NOMO-1 treated with DMSO at 0.1 percent for 48 hours (cell line): ENCODE measurements around the gene SHMT1.
"Not testable (repeated sequence)": the region's sequence is repeated elsewhere in the genome, so short reads cannot be mapped to it uniquely, and the experiment has no call there.

Experiments
- DNase-seq: peaks from one replicate; lab custom pipeline; 2025; ENCODE audit not compliant: unreplicated experiment; lab: John Stamatoyannopoulos, UW

Gene SHMT1

GRCh38 chr17:18326572-18326971 lies 36.8 kb downstream of the SHMT1 start:
- no peak for DNase-seq

GRCh38 chr17:18326039-18326438 lies 37.3 kb downstream of the SHMT1 start:
- no peak for DNase-seq

- DNase-seq: no peak
Observed at GRCh38 chr17:18324140-18325050, 39.0 kb downstream of the SHMT1 start.

DNA sequence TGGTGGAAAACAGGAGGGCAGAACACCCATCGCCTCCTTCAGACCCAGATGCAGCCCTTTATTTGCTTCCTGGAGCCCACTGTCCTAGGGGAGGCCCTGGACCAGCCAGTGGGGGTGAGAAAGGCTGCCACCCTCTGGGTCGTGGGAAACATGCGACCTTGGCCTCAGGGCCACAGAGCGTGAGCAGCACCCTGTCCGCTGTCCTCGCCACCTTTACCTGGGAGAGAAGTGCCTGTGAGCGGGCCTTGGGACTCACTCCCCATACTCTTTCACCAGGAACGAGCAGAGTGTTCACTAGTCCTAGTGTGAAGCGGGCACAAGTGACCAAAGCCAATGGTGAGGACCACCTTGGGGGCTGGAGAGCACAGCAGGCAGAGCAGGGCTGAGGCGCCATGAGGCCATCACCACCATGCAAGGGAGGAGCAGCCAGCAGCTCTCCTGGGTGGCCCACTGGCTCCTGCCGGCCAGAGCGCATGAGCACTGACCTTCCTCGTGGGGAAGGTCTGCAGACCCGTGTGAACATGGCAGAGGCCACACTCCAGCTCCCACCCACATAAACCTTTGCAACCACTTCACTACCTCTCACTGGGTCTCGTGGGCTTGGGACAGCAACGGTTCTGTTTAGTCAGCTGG lies 39.7 kb downstream of the SHMT1 start:
- no peak for DNase-seq

DNA sequence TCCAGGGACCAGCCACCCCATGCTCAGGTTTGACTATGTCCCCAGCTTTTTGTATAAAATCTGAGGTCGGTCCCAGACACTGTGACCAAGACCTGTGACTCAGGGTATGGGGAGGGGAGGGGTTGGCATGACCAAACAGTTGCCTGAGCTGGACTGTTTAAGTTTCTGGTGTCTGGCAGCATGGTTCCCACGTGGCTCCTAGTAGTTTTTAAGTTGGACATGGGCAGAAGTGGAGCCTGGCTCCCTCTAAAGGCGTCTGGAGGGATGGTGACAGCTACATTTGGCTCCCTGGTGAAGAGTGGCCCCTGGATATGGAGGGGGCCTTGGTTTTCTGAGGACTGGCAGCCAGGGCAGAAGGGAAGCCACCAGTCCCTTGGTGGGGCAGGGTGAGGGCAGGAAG lies 40.3 kb downstream of the SHMT1 start:
- DNase-seq: no peak

DNA sequence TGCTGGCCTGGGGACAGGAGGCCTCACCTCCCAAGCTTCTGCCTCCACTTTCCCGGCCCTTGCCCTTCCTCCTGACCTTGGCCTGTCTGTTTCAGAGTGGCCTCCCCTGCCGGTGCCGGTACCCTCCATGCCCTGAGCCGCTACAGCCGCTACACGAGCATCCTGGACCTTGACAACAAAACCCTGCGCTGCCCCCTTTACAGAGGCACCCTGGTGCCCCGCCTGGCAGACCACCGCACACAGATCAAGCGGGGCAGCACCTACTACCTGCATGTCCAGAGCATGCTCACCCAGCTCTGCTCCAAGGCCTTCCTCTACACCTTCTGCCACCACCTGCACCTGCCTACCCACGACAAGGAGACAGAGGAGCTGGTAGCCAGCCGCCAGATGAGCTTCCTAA lies 40.8 kb downstream of the SHMT1 start:
- DNase-seq: no peak

GRCh38 chr17:18321309-18321708 lies 42.0 kb downstream of the SHMT1 start:
- no peak for DNase-seq

DNA sequence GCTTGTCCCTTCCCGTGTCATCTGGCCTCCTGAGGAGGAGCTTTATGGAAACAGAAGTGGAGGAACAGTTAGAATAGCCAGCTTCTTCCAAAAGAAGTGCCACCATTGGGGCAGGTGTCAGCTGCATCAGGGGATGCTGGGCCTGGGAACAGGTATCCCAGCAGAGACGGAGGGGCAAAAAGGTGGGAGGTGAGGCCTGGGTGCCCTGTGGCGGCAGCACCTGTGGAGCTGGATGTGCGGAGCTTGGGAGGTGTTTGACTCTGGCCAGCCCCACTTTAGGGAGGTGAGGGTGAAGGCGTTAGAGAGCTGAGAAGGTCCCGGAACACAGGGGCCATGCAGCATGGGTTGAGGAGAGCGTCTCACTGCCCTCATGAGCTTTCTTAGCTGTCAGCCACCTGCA lies 43.0 kb downstream of the SHMT1 start:
- no peak for DNase-seq

DNA sequence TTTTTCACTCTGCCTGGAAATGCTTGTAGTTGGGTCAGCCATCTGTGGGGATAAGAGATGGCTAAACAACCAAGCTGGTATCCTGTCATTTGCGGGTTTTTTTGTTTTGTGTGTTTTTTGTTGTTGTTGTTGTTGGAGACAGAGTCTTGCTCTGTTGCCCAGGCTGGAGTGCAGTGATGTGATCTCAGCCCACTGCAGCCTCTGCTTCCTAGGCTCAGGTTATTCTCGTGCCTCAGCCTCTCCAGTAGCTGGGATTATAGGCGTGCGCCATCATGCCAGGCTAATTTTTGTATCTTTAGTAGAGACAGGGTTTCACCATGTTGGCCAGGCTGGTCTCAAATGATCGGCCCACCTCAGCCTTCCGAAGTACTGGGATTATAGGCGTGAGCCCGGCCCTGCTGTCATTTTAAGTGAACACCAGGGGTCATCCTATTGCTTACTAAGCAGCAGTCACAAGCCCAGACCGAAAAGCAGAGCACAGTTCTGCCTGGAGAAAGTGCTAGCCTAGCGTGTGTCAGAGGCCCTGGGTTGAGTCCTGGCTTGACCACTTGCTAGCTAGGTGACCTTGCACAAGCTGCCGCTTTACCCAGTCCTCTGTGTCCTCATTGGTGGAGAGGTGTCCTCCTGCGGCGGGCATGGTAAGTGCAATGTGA lies 43.6 kb downstream of the SHMT1 start:
- peak; percentile 17 for DNase-seq

- no peak for DNase-seq
Observed at GRCh38 chr17:18318771-18319450, 44.4 kb downstream of the SHMT1 start.

- no peak for DNase-seq
Observed at GRCh38 chr17:18318117-18318516, 45.2 kb downstream of the SHMT1 start.

DNA sequence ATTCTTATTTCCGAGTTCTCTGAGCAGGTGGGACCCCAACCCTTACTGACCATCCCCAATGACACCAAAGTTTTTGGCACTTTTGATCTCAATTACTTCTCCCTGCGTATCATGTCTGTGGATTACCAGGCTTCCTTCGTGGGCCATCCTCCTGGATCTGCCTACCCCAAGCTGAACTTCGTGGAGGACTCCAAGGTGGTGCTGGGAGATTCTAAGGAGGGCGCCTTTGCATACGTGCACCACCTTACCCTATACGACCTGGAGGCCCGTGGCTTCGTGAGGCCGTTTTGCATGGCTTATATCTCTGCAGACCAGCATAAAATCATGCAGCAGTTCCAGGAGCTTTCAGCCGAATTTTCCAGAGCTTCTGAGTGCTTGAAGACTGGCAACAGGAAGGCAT lies 47.4 kb downstream of the SHMT1 start:
- no peak for DNase-seq

DNA sequence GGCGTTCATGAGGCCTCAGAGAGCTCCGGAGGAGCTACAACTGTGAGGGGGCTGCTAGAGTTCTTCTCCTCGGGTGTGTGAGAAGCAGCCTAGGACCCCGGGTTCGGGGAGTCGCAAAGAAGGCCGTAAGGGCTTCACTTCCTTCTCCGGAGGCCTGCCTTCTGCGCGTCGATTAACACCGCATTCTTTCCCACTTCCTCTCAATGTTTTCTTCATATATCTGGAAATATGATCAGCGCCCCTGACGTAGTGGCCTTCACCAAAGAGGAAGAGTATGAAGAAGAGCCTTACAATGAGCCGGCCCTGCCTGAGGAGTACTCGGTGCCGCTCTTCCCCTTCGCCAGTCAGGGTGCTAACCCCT lies 47.8 kb downstream of the SHMT1 start:
- DNase-seq: peak; percentile 84

GRCh38 chr17:18314731-18315561 lies 48.4 kb downstream of the SHMT1 start, which contains the start of the genes SMCR8 and TOP3A:
TSS of gene SMCR8 (plus strand) at chr17:18315293. CDS start at chr17:18315790, 497 bp downstream.
TSS of gene TOP3A (minus strand) at chr17:18314994. CDS start at chr17:18314778, 216 bp downstream.
- peak; percentile 99 for DNase-seq

DNA sequence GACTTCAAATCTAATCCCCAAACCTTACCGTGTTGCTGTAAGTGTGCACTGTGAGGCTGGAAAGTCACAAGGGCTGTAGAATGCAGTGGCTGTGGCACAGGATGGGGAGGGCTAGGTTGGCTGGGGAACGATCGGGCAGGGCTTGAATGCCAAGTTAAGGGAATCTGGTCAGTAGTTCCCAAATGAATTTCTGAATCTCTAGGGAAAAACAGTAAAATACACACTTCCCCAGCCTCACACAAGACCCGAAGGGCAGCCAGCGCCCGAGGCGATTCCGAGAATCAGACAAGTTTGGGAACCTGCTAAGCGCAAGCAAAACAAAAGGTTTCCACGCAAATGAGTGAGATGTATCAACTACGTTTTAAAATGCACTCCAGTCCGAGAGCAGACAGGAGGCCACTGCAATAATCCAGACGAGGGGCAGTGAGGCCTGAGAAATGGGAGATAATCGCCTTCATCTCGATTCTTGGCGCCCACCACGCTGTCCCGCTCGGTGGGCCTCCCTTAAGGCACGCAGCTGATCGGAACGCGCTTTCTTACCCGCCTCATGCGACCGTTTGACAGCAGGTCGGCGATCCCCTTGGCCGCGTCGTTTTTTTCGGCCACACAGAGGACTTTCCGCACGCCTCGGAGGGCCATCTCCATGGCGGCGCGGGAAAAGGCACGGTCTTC lies 49.2 kb downstream of the SHMT1 start:
- no peak for DNase-seq

DNA sequence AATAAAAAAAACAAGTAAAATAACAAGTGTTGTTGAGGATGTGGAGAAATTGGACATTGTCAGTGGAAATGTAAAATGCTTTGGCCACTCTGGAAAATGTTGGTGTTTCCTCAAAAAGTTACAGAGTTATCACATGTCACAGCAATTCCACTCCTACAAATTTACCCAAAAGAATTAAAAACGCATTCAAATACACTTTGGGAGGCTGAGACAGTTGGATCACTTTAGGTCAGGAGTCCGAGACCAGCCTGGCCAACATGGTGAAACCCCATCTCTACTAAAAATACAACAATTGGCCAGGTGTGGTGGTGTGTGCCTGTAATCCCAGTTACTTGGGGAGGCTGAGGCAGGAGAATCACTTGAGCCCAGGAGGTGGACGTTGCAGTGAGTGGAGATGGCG lies 54.1 kb downstream of the SHMT1 start:
- no peak for DNase-seq

- DNase-seq: not testable (repeated sequence)
Observed at GRCh38 chr17:18303206-18303605, 60.1 kb downstream of the SHMT1 start.

GRCh38 chr17:18300725-18301480 lies 62.4 kb downstream of the SHMT1 start:
- peak; percentile 75 for DNase-seq

- DNase-seq: not testable (repeated sequence)
Observed at GRCh38 chr17:18298061-18298460, 65.3 kb downstream of the SHMT1 start.
